LHCN-M2 (cell line): ENCODE results near the gene GNPDA1. TPM values are rescaled to one million over a fixed set of nuclear protein-coding genes. Genes with fewer than 3 reads are reported as not detected.
"Not testable (repeated sequence)": the region's sequence is repeated elsewhere in the genome, so short reads cannot be mapped to it uniquely, and the experiment has no call there.

Experiments
- DNase-seq: peaks from one replicate; pipeline ENCODE4 v3.0.0-alpha.2; 2012; ENCODE audit warnings: low read depth
- polyA plus RNA-seq: library from polyadenylated mRNA; unstranded; fragments of >200 nt; gene quantifications from one replicate; pipeline ENCODE4 v1.2.1, GENCODE V29; 2012; ENCODE audit warnings: missing spikeins
- total RNA-seq: library from RNA; depleted of rRNA; stranded (reverse); fragments of >200 nt; gene quantifications from 2 replicates; pipeline ENCODE4 v1.2.3, GENCODE V29; 2014; rRNA removed

Gene GNPDA1
- total RNA-seq: 53.5 and 113 TPM in 2 replicates
- polyA plus RNA-seq: 57.3 TPM

DNA sequence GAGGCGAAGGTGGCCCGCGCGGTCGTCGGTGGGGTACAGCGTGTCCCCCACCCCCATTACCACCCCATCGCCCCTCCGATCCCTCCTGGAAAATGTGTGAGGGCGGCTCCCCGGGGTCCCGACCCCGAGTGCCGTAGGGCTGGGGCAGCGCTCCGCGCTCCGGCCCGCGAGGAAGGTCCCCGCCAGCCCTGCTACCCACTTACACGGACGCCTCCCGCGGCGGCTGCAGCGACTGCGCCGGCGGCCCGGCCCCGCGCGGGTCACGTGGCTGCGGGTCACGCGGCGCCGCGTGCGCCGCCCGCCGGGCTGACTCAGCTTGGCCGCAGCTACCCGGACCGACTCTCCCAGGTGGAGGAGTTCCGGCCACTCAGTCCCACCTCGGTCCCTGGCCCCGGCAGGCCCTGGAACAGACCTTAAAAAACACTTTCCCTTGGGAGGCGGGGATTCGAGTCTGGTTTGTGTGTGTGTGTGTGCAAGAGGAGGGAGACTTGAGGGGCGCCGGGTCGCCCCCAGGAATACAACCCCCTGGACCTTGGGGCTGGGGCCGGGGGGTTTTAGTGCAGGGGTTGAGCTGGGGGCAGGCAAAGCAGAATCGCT lies at the start of gene GNPDA1:
Gene GNPDA1, minus strand, starts transcription at position 236 of the 597 bp plus-strand sequence. CDS start 992 bp downstream, outside the sequence.
- peak; percentile 61 for DNase-seq

DNA sequence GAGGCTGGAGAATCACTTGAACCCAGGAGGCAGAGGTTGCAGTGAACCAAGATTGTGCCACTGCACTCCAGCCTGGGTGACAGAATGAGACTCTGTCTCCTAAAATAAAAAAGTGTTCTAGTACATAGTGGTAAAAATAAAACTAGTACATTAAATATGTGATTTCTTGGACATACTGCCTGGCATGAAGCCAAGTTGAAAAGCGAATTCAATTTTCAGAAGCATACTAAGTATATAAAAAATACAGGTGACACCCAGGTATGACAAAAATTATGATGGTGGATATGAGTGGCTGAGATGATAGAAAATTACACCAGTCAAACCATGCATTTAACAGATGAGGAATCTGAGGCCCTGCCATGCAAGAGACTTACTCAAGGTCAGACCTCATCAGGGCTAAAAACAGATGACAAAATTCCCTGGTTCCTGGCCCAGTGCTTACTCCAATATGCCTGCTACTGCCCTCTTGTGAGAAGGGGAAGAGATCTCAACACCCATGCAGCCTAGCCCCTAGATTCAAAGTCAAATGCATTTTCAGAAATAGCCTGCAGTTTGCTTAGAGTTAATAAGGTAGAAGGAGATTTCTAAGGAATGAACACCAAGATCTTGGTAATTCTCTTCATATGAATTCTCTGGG lies 46.6 kb upstream of the GNPDA1 start:
- peak; percentile 47 for DNase-seq

DNA sequence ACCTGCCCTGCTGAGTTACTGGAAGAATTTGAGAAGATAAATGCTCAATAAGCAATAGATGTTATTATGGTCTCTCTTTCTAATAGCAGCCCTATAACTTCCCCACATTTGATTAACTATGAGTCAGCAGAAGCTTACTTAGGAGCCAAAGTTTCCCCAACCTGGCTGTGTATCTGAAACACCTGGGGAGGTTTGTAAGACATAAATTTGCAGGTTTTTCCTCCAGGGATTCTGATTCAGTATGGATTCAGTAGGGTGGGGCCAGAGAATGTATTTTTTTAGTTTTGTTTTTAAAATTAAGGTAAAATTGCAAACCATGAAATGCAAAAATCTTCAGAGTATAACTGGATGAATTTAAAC lies 44.9 kb upstream of the GNPDA1 start:
- no peak for DNase-seq

GRCh38 chr5:142056816-142057696 lies 44.2 kb upstream of the GNPDA1 start:
- DNase-seq: no peak

- no peak for DNase-seq
Observed at GRCh38 chr5:142055301-142055700, 42.5 kb upstream of the GNPDA1 start.

DNA sequence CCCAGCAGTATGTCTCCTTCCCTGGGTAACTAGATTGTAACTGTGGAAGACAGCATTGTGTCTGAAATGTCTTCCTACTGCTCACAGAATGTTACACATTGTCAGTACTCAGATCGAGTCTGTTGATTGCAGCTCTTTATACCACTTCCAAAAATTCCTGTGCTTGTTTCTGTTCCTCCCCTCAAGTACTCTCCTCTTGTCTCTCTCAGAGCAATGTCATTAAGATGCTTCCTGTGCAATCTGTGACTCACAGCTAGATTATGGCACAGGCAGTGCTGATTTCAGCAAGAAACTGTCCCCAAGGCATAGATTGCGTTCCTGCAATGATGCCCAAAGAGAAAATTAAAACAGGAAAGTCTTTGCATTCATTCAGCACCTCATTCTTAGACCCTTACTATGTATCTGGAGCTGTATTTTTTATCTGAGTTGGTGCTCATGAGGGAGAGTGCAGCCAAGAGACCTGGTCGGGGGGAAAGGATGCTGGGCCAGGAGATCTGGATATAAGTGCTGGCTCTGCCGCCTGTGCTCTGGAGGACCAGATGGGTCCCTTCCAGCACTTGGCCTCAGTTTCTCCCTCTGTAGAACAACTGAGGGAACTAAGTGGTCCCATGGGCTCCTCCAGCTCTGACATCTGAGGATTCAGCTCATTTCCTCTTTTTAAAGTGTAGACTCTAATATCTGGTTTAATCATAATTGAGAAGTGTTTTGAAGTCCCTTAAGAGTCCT lies 40.8 kb upstream of the GNPDA1 start:
- DNase-seq: peak; percentile 66

DNA sequence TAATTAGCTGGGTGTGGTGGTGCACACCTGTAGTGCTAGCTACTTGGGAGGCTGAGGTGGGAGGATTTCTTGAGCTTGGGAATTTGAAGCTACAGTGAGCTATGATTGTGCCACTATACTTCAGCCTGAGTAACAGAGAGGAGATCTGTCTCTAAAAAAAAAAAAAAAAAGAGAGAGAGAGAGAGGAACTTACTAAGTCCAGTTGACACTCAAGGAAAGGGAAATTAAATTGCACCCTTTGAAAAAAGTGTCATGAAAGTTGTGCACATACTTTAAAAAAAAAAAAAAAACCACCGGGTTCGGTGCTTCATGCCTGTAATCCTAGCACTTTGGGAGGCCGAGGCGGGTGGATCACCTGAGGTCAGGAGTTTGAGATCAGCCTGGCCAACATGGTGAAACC lies 39.2 kb upstream of the GNPDA1 start:
- not testable (repeated sequence) for DNase-seq

GRCh38 chr5:142048272-142048671 lies 35.4 kb upstream of the GNPDA1 start:
- DNase-seq: no peak

DNA sequence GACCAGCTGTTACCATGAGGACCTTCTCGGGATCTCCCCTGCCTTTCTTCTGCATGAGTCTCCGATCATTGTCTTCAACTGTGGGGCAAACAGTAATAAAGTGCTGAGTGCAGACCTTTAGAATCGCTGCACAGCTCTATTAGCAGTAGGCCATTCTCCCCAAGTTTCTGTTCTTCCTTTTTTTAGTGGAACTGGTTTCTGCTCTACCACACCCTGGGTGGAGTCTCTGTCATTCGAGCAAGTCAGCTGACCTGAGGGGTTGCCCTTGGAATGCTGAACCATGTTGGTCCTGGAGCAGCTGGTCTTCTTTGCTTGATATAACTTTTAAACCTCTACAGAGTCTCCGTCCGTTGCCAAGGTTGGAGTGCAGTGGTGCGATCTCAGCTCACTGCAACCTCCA lies 33.4 kb upstream of the GNPDA1 start:
- no peak for DNase-seq

DNA sequence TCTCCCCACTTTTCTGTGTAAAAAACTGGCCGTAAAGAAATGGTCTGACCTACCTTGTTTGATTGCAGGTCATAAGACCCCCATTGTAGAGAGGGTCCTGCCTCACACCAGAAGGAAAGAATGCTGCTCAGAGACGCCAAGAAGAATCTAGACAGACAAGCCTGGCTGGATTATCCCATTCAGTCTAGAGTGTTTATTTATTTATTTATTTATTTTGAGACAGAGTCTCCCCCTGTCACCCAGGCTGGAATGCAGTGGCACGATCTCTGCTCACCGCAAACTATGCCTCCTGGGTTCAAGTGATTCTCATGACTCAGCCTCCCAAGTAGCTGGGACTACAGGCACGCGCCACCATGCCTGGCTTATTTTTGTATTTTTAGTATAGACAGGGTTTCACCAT lies 28.1 kb upstream of the GNPDA1 start:
- not testable (repeated sequence) for DNase-seq

GRCh38 chr5:142040285-142040684 lies 27.5 kb upstream of the GNPDA1 start:
- DNase-seq: no peak

DNA sequence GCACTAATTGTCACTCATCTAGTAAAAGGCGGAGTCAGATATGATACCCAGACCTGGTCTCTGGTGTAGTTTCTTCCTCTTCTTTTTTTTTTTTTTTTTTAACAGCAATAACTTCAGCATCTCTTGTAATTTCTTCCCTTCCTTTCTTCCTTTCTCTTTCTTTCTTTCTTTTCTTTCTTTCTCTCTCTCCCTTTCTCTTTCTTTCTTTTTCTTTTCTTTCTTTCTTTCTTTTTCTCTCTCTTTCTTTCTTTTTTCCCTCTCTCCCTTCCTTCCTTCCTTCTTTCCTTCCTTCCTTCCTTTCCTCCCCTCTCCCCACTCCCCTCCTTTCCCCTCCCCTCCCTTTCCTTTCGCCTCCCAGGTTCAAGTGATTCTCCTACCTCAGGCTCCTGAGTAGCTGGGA lies 25.9 kb upstream of the GNPDA1 start:
- no peak for DNase-seq

GRCh38 chr5:142037599-142037998 lies 24.8 kb upstream of the GNPDA1 start:
- not testable (repeated sequence) for DNase-seq

GRCh38 chr5:142036918-142037317 lies 24.1 kb upstream of the GNPDA1 start:
- no peak for DNase-seq

DNA sequence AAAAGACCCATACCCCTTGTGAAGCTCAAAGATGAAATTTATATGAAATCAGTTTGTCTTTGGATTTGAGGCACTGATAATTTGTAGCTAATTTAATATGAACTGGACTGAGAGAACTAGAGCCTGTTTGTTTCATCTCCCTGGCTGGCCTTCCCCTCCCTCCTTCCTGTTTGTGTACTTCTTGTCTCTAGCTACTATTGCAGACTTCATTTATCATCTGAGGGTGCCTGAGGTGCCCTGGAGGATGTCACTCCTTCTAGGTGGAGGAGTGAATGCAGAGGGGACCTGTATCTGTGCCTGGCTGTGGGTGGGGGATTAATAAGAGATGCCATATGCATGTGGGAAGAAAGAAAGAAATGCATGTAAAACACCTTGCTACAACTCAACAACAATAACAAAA lies 22.2 kb upstream of the GNPDA1 start:
- no peak for DNase-seq

GRCh38 chr5:142033632-142034567 lies 21.1 kb upstream of the GNPDA1 start:
- DNase-seq: not testable (repeated sequence)

GRCh38 chr5:142032747-142033631 lies 20.2 kb upstream of the GNPDA1 start:
- no peak for DNase-seq

DNA sequence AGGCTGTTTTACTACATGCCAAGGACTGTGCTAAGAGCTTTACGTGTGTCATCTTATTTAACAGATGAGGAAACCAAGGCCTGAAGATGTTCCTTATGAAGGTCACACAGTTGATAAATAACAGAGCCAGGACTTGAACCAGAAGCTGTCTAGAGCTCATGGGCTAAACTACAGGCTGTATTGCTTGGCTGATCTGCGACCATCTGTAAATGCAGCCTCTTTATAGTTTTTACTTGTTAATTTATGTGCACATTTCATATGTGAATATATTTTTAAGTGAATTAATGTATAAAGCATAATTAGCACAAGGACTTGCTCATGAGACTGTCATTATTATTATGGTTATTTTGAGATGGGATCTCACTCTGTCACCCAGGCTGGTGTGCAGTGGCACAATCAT lies 19.3 kb upstream of the GNPDA1 start:
- DNase-seq: no peak

DNA sequence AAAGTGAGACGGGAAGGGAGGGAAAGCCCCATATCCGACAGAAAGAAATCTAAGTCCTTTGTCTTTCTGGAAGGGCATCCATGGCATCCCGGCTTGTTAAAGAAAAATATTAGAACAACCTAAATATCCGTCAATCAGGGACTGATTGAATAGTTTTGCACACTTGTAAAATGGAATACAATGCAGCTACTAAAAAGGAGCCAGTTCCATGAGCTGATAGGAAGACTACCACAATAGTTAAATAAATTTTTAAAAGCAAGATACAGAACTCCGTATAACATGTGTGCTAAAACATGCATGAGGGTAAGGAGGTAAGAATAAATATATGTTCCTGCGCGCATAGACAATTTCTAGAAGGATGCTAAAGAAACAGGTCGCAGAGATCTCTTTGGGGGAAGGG lies 12.8 kb upstream of the GNPDA1 start:
- no peak for DNase-seq
